NCI-H524 (cell line): ENCODE measurements around the gene PEA15.

Experiments
- DNase-seq, 2 experiments: peaks; one replicate each; lab custom pipeline; 2025; lab: John Stamatoyannopoulos, UW

PEA15 gene

GRCh38 chr1:160208557-160209320, 3.6 kb downstream of the PEA15 start:
- no peak for DNase-seq

- no peak for DNase-seq
These were observed 4.3 kb downstream of the PEA15 start for GRCh38 chr1:160209321-160210046.

GRCh38 chr1:160210561-160210960, 5.4 kb downstream of the PEA15 start:
- no peak for DNase-seq

- no peak for DNase-seq
These were observed 6.0 kb downstream of the PEA15 start for GRCh38 chr1:160211046-160211790.

GRCh38 chr1:160214481-160215140, 9.4 kb downstream of the PEA15 start:
- DNase-seq = no peak

GRCh38 chr1:160216301-160216700, 11.1 kb downstream of the PEA15 start:
- no peak for DNase-seq

GRCh38 chr1:160217481-160218051, 12.4 kb downstream of the PEA15 start:
- DNase-seq = no peak

- DNase-seq = peak in 1 of 2 experiments; percentile 20
These were observed 14.1 kb downstream of the PEA15 start for GRCh38 chr1:160219062-160219929.

- DNase-seq = no peak
These were observed 15.1 kb downstream of the PEA15 start for GRCh38 chr1:160220301-160220700.

- DNase-seq = no peak
These were observed 15.9 kb downstream of the PEA15 start for GRCh38 chr1:160221089-160221488.

- DNase-seq = no peak
These were observed 17.4 kb downstream of the PEA15 start for GRCh38 chr1:160222546-160222945.

- no peak for DNase-seq
These were observed 19.4 kb downstream of the PEA15 start for GRCh38 chr1:160224606-160225005.

- no peak for DNase-seq
These were observed 20.2 kb downstream of the PEA15 start for GRCh38 chr1:160225345-160225744.

GRCh38 chr1:160226623-160227022, 21.4 kb downstream of the PEA15 start:
- DNase-seq = no peak

GRCh38 chr1:160227034-160227433, 21.9 kb downstream of the PEA15 start:
- no peak for DNase-seq

- no peak for DNase-seq
These were observed 22.4 kb downstream of the PEA15 start for GRCh38 chr1:160227561-160227960.

- DNase-seq = no peak
These were observed 23.2 kb downstream of the PEA15 start for GRCh38 chr1:160228431-160228830.

- DNase-seq = no peak
These were observed 27.7 kb downstream of the PEA15 start for GRCh38 chr1:160232911-160233310.

GRCh38 chr1:160236806-160237205, 31.6 kb downstream of the PEA15 start:
- DNase-seq = no peak

- no peak for DNase-seq
These were observed 32.4 kb downstream of the PEA15 start for GRCh38 chr1:160237558-160237957.

GRCh38 chr1:160238408-160238807, 33.2 kb downstream of the PEA15 start:
- no peak for DNase-seq
